ENCODE results near the gene PPBP. TPM values are rescaled to one million over a fixed set of nuclear protein-coding genes. Genes with fewer than 3 reads are reported as not detected.

The PPBP gene, protein sequence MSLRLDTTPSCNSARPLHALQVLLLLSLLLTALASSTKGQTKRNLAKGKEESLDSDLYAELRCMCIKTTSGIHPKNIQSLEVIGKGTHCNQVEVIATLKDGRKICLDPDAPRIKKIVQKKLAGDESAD
- not detected for total RNA-seq

DNA sequence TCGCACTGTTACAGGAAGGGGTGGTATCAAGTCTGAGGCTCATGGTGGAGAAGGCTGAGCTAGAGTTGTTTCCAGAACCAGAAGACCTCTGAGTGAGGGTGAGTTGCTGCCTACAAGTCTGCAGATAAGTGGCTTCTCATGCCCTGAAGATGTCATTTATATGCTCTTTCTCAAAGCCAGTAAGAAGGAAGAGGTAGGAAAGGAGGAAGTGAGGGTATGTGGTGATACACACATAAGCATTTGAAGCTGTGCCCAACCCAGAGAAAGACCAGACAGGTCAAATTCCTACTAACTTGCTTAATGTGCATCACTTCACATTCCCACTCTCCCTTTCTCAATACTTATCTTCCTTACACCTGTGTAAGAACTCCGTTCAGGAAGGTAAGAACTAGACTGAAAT is at the start of gene PPBP:
TSS of gene PPBP (minus strand) at position 130 of the 400 bp plus-strand sequence. CDS start at position 43, 87 bp downstream.
- Mint-ChIP-seq H3K9me3 (no peaks in the 10 kb centered on the region), H3K27ac (no peak within 1 kb of the TSS), H3K27me3 (no peaks in the 10 kb centered on the region), H3K4me1 (no peaks in the 10 kb centered on the region), H3K36me3 (ENCODE audit: low read depth) (no peaks in the 10 kb centered on the region), H3K4me3 (no peak within 1 kb of the TSS)
- DNase-seq, result no peak
- CTCF ChIA-PET, result no interaction called here
- POLR2A ChIA-PET, result no interaction called here

DNA sequence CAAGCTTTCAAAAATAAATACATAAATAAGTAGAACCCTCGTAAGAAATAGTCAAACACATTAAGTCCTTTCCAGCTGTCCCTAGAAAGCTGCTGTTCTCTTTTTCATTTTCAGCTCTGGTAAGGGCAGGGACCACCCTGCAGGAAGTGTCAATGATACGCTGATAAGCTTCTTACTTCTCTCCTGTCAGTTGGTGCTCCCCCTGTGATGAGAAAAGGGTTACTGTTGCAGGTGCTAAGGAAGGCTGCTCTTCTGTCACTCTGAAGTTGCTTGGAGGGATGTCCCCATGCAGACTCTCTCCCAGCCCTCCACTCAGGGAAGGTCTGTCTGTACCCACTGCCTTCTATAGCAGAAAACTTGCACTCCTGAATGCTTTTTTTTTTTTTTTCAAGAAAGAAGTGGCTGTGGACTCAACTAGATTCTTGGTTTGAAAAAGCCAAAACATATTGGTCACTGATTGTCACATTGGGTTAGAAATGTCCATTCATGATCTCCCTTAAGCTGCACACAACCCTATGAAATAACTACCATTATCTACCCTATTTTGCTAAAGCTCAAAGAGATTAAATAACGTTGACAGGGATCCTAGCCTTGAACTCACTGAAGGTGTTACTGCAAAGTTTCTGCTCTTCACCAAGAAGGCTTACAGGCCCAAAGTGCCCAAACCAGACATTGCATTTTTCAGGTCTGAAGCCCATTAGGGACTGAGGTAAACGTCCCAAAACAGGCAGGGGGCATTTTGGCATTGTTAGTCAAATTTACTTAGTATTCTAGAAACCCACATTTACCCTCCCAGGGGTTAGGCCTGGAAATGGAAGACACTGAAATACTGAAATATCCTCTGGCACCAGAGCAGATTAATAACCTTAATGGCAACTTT is 49.3 kb upstream of the PPBP start:
- H3K4me3 Mint-ChIP-seq, result peak overlapping the region; percentile 22
- H3K36me3 Mint-ChIP-seq (ENCODE audit: low read depth), result peaks cover 4% of the 10 kb centered on the region
- ChIA-PET POLR2A (no interaction called here), CTCF (no interaction called here)
- no peaks in the 10 kb centered on the region for H3K9me3 Mint-ChIP-seq
- H3K27ac Mint-ChIP-seq, result no peak overlapping the region
- peaks cover 40% of the 10 kb centered on the region for H3K27me3 Mint-ChIP-seq
- DNase-seq, result no peak
- H3K4me1 Mint-ChIP-seq, result peaks cover 5% of the 10 kb centered on the region

DNA sequence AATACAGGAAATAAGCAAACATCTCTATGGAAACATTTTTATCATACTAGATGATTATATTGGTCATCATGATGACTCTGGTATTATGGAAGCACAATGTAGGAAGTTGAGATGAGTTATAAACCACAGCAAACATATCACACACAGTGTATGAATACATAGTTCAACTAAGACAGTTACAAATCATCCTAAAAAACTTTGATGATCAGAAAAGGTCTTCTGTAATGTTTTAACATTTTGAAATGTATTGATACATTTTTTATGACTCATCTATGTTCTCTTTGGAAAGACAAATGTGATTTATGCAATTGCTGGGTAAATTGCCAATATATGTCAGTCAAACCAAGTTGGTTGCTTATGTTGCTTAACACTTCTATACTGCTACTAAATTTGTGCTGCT is 45.7 kb upstream of the PPBP start:
- H3K4me1 Mint-ChIP-seq, result peaks cover 2% of the 10 kb centered on the region
- H3K36me3 Mint-ChIP-seq (ENCODE audit: low read depth), result peaks cover 4% of the 10 kb centered on the region
- ChIA-PET CTCF (no interaction called here), POLR2A (no interaction called here)
- no peak overlapping the region for H3K4me3 Mint-ChIP-seq
- no peak for DNase-seq
- peaks cover 21% of the 10 kb centered on the region for H3K27me3 Mint-ChIP-seq
- no peak overlapping the region for H3K27ac Mint-ChIP-seq
- no peaks in the 10 kb centered on the region for H3K9me3 Mint-ChIP-seq

DNA sequence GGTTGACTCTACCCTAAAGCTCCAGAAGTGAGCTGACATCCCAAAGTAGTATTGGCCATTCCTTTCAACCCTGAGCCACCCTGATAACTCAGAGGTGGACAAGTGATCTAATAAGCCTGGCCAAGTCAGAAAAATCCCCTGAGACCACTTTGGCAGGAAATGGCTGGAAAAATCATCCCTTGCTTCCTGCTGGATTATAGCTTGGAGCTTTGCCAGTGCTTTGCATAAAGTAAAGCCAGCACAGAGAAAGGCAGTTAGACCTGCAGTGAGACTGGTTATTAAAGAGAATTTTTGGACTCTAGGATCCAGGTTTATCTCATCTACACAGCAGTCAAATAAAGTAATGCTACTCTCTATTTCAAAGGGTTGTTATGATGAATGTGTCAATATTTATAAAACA is 44.1 kb upstream of the PPBP start:
- H3K36me3 Mint-ChIP-seq (ENCODE audit: low read depth), result no peaks in the 10 kb centered on the region
- no peaks in the 10 kb centered on the region for H3K9me3 Mint-ChIP-seq
- no peak overlapping the region for H3K27ac Mint-ChIP-seq
- CTCF ChIA-PET, result no interaction called here
- no peak for DNase-seq
- H3K27me3 Mint-ChIP-seq, result peaks cover 10% of the 10 kb centered on the region
- no peak overlapping the region for H3K4me3 Mint-ChIP-seq
- POLR2A ChIA-PET, result no interaction called here
- no peaks in the 10 kb centered on the region for H3K4me1 Mint-ChIP-seq

DNA sequence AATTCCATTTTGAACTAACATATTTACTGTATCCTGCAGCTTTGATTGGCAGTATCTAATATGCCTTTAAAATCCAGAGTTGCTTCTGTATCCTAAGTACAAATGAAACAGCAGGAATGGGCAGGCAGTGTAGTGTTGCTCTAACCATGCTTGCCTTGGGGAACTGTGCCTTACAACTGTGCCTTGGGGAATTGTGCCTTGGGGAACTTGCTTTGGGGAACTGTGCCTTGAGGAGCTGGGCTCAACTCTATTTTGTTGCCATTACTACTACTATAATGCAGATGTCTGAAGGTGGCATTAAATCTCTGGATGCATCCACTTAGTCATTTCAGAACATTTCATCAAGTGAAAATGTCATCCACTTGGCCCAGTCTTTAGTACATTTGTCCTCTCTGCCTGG is 43.6 kb upstream of the PPBP start:
- no peaks in the 10 kb centered on the region for H3K36me3 Mint-ChIP-seq (ENCODE audit: low read depth)
- no peaks in the 10 kb centered on the region for H3K4me1 Mint-ChIP-seq
- DNase-seq, result no peak
- peaks cover 9% of the 10 kb centered on the region for H3K27me3 Mint-ChIP-seq
- no peak overlapping the region for H3K27ac Mint-ChIP-seq
- H3K9me3 Mint-ChIP-seq, result no peaks in the 10 kb centered on the region
- no peak overlapping the region for H3K4me3 Mint-ChIP-seq
- ChIA-PET POLR2A (no interaction called here), CTCF (no interaction called here)

DNA sequence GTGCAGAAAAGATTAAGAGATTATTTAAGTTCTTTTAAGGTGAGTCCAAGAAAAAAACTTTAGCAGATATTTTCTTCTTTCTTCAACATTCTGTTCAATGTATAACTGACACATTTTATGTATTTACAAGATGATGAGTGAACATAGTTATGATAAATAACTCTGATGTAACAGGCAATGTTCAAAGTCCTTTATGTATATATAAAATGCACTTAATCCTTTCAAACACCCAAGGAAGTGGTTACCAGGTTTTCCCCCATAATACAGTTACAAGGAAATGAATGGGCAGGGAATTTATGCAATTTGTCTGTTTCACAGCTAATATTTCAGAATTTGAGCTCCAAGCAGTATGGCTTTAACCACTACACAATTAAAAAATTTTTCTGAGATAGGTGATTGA is 42.3 kb upstream of the PPBP start:
- Mint-ChIP-seq H3K27ac (no peak overlapping the region), H3K36me3 (ENCODE audit: low read depth) (no peaks in the 10 kb centered on the region), H3K27me3 (peaks cover 2% of the 10 kb centered on the region), H3K4me3 (no peak overlapping the region), H3K4me1 (no peaks in the 10 kb centered on the region), H3K9me3 (no peaks in the 10 kb centered on the region)
- CTCF ChIA-PET, result no interaction called here
- no peak for DNase-seq
- POLR2A ChIA-PET, result no interaction called here

DNA sequence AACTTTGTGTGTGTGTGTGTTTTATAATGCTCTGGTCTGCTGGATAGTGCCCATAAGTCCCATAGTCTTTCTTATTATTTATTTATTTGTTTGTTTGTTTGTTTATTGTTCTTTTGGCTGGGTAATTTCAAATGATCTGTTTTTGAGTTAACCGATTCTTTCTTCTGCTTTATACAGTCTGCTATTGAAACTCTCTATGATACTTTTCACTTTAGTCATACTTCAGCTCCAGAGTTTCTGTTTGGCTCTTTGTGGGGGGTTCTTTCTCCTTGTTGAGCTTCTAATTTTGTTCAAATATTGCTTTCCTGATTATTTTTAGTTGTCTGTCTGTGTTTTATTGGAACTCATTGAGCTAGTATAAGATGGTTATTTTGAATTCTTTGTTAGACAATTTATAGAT is 40.5 kb upstream of the PPBP start:
- Mint-ChIP-seq H3K27me3 (no peaks in the 10 kb centered on the region), H3K36me3 (ENCODE audit: low read depth) (no peaks in the 10 kb centered on the region), H3K9me3 (no peaks in the 10 kb centered on the region), H3K4me3 (no peak overlapping the region), H3K27ac (no peak overlapping the region), H3K4me1 (no peaks in the 10 kb centered on the region)
- no peak for DNase-seq
- CTCF ChIA-PET, result no interaction called here
- POLR2A ChIA-PET, result no interaction called here

DNA sequence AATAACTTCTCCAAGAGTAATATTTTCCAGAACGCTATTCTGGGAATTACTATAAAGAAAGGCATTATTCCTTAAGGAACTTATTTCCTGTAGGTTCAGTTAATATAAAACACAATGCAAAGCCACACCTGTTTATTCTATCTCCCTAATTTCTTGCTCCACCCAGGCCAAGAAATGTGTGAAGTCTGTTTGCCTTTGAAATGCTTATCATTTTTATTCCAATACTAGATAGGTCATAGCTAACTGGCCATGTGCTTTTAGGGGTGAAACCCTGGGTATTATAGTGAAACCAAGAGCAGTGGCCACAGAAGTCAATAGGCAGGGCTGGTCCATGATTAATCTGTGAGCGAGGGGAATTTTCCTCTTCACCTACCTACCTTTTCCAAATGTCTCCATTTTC is 35.7 kb upstream of the PPBP start:
- H3K4me1 Mint-ChIP-seq, result peaks cover 2% of the 10 kb centered on the region
- POLR2A ChIA-PET, result no interaction called here
- no peak overlapping the region for H3K4me3 Mint-ChIP-seq
- no peak for DNase-seq
- peaks cover 3% of the 10 kb centered on the region for H3K27me3 Mint-ChIP-seq
- no peaks in the 10 kb centered on the region for H3K9me3 Mint-ChIP-seq
- H3K36me3 Mint-ChIP-seq (ENCODE audit: low read depth), result no peaks in the 10 kb centered on the region
- no peak overlapping the region for H3K27ac Mint-ChIP-seq
- CTCF ChIA-PET, result no interaction called here

DNA sequence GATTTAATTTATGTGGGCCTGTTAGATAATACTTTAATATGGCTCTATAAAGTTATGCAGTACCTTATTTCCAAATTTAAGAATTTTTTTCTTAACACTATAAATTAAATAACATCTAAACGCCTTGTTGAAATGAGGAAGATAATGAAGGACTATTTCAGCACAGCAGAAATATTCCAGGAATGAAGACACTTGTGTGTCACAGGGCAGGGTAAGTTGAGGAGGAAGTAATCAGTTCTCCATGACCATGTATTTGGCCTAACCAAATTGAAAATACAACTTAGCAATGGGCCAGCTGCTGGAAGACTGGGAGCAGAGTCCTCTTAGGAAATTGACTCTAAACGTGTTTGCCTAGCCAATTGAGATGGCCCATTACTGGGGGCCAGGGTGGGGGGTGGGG is 33.6 kb upstream of the PPBP start:
- ChIA-PET CTCF (no interaction called here), POLR2A (no interaction called here)
- peaks cover 7% of the 10 kb centered on the region for H3K4me1 Mint-ChIP-seq
- no peaks in the 10 kb centered on the region for H3K36me3 Mint-ChIP-seq (ENCODE audit: low read depth)
- H3K27me3 Mint-ChIP-seq, result peaks cover 3% of the 10 kb centered on the region
- DNase-seq, result no peak
- H3K9me3 Mint-ChIP-seq, result no peaks in the 10 kb centered on the region
- no peak overlapping the region for H3K27ac Mint-ChIP-seq
- H3K4me3 Mint-ChIP-seq, result no peak overlapping the region

DNA sequence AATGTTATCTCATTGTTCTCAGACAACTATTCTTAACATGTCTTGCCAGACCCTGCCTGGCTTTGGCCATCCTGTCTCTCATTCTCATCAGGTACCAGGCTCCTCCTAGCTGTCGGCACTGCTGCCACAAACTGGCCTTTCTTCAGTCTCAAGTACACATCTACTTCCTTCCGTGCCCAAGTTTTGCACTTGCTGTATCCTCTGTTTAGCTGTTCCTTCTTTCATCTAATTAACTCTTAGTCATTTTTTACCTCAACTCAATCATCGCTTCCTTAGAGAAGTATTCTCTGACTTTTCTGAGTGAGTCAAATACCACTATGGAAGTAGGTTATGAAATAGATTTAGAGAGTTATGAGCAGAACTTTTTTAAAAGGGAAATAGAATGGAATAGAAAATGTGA is 30.8 kb upstream of the PPBP start:
- Mint-ChIP-seq H3K9me3 (no peaks in the 10 kb centered on the region), H3K4me3 (no peak overlapping the region), H3K4me1 (peaks cover 23% of the 10 kb centered on the region), H3K27me3 (peaks cover 3% of the 10 kb centered on the region), H3K36me3 (ENCODE audit: low read depth) (peaks cover 2% of the 10 kb centered on the region), H3K27ac (no peak overlapping the region)
- ChIA-PET CTCF (no interaction called here), POLR2A (no interaction called here)
- DNase-seq, result no peak

DNA sequence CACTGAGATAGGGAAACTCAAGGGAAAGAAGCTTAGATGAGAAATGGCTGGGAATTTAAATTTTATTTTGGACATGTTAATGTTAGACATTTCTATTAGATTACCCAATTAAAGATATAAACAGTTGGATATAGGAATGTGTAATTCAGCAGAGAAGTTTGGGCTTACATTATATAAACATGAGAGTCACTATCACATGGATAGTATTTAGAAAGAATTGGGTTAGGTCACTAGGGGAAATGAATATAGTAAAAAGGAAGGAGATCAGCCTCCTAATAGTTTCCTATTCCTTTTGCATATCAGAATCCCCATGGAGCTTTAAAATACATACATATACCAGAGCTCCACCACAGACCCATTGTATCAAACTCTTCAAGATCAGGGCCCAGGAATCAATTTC is 30.1 kb upstream of the PPBP start:
- CTCF ChIA-PET, result no interaction called here
- no peak for DNase-seq

DNA sequence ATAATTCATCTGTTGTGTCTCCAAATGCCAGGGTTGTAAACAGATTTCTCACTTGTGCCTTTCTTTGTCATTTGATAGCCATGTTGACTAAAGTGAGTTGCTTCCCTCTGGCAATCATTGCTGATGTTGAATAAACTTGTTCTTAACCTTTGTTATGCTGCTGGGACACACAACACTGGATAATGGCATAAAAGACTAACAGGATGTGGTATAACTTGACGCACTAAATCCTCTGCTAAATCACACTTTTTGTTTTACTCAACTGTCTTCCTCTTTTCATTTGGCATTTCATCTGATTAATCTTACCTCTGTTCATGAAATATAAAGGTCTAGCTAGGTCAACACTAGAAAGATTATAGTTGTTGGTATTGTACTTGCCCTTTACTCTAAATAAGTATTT is 28.1 kb upstream of the PPBP start:
- CTCF ChIA-PET, result no interaction called here
- Mint-ChIP-seq H3K9me3 (no peaks in the 10 kb centered on the region), H3K27me3 (peaks cover 1% of the 10 kb centered on the region), H3K36me3 (ENCODE audit: low read depth) (peaks cover 2% of the 10 kb centered on the region), H3K4me3 (no peak overlapping the region), H3K4me1 (peaks cover 23% of the 10 kb centered on the region), H3K27ac (peak overlapping the region; percentile 17)
- DNase-seq, result no peak
- POLR2A ChIA-PET, result no interaction called here

More for the DNA sequence above, 30.1 kb upstream of the PPBP start:
- H3K27ac Mint-ChIP-seq, result no peak overlapping the region
- H3K9me3 Mint-ChIP-seq, result no peaks in the 10 kb centered on the region
- H3K4me3 Mint-ChIP-seq, result no peak overlapping the region
- peaks cover 1% of the 10 kb centered on the region for H3K27me3 Mint-ChIP-seq
- H3K36me3 Mint-ChIP-seq (ENCODE audit: low read depth), result peaks cover 2% of the 10 kb centered on the region
- peaks cover 23% of the 10 kb centered on the region for H3K4me1 Mint-ChIP-seq
- POLR2A ChIA-PET, result interaction anchor here (0.6 kb wide), 1 partner anchor 18 kb away, joined by 3 read pairs; no protein-coding TSS in a partner anchor

DNA sequence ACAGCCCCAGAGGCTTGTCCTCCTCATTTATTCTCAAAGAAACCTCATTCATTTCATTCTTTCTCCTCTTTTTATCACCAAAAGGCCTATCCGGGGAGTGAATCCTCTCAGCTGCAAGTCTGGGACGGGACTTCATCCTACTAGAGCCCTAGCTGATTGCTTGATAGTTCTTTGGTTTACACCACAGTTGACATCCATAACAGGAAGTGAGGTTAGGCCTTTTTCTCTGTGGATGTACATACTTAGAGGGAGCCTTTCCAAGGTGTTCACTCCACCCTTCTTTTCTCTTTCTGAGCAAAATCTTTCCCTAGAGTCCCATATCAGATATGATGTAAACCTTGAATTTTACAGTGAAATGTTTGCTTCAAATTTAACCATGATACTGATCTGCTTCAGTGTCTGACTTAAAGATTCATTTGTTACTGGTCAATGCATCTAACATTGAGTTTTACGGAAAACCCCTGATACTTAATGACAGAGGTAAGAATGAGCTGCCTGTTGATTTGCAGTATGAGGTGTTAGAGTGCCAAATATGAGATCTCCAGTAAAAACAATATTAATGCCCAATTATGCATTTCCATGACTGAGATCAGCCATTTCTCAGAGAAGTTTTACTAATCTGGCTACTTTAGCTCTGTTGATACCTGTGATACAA is 27.3 kb upstream of the PPBP start:
- H3K36me3 Mint-ChIP-seq (ENCODE audit: low read depth), result peaks cover 2% of the 10 kb centered on the region
- CTCF ChIA-PET, result no interaction called here
- no peak for DNase-seq
- peaks cover 23% of the 10 kb centered on the region for H3K4me1 Mint-ChIP-seq
- no peaks in the 10 kb centered on the region for H3K9me3 Mint-ChIP-seq
- H3K27ac Mint-ChIP-seq, result no peak overlapping the region
- POLR2A ChIA-PET, result no interaction called here
- no peaks in the 10 kb centered on the region for H3K27me3 Mint-ChIP-seq
- no peak overlapping the region for H3K4me3 Mint-ChIP-seq

DNA sequence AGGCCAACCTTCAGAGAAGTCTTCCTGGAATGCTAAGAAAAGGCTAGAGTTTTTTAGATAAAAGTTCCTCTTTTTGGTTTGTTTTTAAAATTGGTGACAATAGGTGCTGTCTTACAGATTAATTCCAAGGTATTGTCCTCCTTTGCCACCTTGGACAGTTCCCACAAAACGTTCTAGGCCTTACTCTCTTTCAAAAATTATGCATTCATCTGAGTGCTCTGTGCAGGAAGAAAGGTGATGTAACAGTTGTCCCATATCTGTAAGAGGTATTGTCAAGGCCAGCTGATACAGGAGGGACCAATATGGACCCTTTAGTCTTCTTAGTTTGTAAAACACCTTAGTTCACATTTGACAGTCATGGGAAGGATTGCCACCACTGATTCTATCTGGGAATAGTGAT is 26.3 kb upstream of the PPBP start:
- ChIA-PET POLR2A (no interaction called here), CTCF (no interaction called here)
- no peak for DNase-seq
- Mint-ChIP-seq H3K4me3 (no peak overlapping the region), H3K4me1 (peaks cover 23% of the 10 kb centered on the region), H3K9me3 (no peaks in the 10 kb centered on the region), H3K27me3 (no peaks in the 10 kb centered on the region), H3K36me3 (ENCODE audit: low read depth) (peaks cover 2% of the 10 kb centered on the region), H3K27ac (no peak overlapping the region)
